Measurements from ENCODE around the gene DDC.
"Not testable (repeated sequence)": the region's sequence is repeated elsewhere in the genome, so short reads cannot be mapped to it uniquely, and the experiment has no call there.

The DDC gene

GRCh38 chr7:50479743-50480517 lies 85.3 kb downstream of the DDC start:
- no peak for DNase-seq

- DNase-seq: no peak
These were observed 87.6 kb downstream of the DDC start for GRCh38 chr7:50477640-50478039.

DNA sequence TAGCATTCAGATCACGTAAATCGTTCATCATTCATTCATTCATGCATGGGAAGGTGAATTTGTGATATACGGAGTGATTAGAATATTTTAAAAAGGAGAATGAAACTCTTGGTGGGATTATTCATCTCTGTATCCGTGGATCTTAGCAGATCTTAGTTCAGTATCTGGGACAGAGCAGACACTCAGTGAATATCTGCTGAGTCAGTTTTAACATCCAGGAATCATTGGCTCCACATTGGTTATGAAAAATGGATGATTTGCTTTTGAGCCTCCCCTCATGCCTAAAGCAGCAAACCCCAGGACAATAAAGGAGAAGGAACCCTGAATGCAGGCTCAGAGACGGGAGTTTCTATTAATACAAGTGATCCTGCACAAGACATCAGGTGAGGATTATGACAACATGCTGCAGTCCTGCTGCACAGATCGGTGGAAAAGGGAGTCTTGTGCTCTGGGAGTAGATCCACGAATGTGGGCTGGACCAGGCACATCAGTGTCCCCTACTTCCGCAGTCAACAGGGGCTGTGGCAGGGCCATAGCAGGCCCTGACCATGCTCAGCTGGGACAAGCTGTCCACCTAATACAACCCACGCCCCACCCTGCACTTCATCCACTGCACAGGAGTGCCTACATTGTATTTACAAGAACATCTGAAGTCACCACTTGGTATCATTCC lies 88.1 kb downstream of the DDC start:
- DNase-seq: no peak

DNA sequence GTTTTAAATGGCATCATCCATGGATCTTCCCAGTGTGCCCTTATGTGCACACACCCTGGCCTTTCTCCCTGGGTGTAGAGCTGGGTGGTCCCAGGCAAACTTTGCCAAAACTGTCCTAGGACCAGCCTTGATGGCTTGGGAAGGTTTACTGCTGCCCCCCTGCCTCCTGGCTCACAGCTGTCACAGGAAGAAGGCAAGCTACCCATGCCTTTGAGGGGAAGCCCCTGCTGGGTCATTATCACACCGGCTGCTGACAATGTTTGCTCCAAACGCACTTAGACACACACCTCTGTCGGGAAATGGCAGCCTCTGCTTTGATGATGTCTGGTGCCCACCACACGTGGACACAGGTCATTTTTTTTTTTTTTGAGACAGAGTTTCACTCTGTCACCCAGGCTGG lies 89.9 kb downstream of the DDC start:
- no peak for DNase-seq

- DNase-seq: no peak
These were observed 90.6 kb downstream of the DDC start for GRCh38 chr7:50474382-50475160.

DNA sequence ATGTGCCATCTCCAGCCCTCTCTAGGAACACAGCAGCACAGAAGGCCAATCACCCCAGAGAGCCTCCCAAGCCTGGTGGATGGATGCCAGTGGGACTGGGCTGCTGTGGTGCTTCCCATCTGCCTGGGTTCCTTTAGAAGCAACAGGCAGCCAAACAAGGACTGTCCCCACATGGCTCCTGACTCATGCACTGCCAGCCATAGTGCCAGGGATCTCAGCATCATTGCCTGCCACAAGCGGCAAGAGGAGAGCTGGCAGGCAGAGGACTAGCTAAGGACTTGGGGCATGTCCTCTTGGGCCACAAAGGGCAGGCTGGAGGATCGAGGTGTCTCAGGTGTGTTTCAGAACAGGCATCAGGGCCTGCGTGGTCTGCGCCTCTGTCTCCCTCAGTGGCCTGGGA lies 91.7 kb downstream of the DDC start:
- no peak for DNase-seq

DNA sequence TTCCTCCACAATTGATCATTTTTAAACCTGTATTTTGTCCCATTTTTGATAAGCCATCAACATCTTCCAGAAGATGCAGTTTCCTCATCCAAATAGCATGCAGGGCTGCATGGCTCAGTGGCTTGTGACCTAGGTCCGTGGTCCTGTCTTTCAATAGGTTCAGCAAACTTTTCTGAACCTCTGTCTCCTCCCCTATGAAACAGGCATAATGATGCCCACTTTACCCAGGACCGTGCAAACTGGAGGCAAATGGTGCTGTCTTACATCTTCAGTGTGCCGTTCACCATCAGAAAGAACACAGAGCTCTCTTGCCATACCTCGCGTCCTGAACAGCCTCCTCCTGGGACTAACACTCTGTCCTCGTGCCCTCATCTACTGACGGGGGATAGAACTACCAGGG lies 92.8 kb downstream of the DDC start:
- no peak for DNase-seq

DNA sequence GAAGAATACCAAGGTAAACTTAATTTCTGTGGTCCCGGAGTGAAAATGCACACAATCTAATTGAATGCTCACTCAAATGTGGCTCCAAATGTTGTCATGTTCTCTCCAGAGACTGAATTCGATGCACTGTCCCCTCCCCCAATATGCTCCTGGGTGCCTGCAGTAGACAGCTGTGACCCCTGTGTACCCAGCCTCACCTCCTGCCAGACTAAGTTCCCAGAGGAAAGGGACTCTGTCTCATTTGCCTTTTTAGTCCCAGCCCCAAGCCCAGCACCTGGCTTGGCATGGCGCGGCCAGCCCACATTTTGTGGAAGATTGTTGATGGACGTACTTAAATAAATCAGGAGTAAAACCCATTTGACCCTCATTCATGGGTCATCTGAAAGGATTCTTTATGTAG lies 93.2 kb downstream of the DDC start:
- no peak for DNase-seq

GRCh38 chr7:50470250-50471163 lies 94.7 kb downstream of the DDC start:
- no peak for DNase-seq

DNA sequence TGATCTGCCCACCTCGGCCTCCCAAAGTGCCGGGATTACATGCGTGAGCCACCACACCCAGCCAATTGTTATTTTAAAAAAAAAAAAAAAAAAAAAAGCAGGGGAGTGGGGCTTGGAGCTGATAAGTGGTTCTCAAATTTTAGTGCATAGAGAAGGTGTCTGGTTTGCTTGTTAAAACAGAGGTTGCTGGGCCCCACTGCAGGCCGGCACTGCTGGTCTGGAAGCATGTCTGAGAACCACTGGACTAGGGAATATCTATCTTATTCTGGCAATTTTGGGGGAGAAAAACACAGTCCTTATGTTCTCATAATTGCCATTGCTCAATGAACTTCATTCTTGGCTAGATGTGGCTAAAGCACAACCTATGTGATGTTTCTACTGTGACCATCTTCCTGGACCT lies 96.0 kb downstream of the DDC start:
- no peak for DNase-seq

- DNase-seq: peak; percentile 50 to 78 (median 65)
These were observed 97.2 kb downstream of the DDC start for GRCh38 chr7:50467817-50468610.

DNA sequence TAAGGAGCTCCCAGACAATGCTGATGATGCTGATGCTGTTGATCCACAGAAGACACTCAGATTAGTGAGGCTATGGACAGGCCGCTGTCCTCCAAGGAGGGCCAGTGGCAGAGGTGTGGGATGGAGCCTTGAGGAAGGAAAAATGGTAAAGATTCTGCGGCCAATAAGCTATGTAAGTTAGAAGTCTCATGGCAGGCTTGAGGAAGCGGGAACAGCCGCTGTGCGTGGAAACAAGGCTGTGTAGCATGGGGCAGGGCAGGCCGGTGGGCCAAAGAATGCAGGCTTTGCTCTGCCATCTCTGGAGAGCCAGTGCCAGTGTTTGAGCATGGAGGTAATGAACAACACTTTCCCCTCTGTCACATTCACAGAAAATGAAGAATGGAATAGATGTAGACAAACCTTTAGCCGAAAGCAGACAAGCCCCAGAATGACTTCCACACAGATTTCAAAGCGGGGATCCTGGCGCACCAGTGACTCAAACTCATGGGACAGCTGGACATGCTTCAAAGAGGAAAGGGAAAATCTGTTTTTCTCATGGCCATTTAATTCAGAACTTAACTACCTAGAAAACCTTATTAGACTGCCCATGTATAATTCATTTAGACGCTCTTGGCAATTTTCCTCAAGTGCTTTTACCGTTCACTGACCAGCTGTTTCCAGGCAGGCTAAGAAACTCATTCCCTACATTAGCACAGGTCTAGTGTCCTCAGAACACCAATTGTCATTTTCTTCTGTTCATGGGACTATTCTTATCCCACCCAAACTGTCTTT lies 98.2 kb downstream of the DDC start:
- no peak for DNase-seq

DNA sequence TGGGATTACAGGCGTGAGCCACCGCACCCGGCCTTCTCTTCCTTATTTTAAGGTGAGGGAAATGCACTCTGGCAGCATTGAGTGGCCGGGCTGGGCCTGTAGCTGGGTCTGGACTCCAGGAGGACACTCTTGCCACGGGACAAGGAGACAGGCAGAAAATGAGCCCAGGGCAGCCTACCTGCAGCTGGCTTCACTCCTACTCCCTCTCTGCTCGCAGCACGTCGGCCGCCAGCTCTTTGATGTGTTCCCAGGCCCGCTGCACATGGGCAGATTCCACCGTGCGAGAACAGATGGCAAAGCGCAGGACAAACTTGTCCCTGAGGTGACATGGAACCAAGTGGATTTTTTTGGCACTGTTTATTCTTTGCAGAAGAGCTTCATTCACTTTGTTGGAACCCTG lies 102.2 kb downstream of the DDC start:
- no peak for DNase-seq

- DNase-seq: no peak
These were observed 102.8 kb downstream of the DDC start for GRCh38 chr7:50462361-50462760.

GRCh38 chr7:50461695-50462094 lies 103.5 kb downstream of the DDC start:
- no peak for DNase-seq

GRCh38 chr7:50459183-50459582 lies 106.0 kb downstream of the DDC start:
- DNase-seq: not testable (repeated sequence)

DNA sequence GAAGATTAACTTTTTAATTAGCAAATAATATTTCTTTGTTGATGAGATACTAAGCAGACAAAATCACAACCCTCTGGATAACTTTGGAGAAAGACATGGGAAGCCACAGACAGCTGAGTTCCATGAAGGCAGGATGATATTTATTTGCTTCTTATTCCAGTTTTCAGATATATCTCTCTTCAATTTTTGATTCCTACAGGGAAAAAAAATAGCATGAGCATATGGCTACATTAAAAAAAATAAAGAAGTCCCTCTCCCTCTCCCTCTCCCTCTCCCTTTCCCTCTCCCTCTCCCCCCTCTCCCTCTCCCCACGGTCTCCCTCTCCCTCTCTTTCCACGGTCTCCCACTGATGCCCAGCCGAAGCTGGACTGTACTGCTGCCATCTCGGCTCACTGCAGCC lies 106.6 kb downstream of the DDC start:
- DNase-seq: not testable (repeated sequence)

GRCh38 chr7:50456371-50457123 lies 108.7 kb downstream of the DDC start:
- no peak for DNase-seq

DNA sequence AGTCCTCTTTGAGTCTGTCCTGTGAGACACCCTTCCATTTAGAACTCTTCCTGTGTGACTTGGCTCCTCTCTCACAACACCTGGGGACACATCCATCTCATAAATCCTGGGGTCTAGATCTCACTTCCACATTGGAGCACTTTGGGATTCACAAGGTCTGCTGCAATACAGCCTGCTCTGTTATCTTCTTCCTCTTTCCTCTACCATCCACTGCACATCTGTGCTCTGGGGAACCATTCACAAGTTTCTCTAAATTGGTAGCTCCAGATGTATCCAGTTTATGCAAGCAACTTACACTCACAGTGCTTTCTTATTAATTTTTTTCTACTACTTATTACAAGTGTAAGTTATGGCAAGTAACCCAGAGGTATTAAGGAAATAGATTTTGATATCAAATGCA lies 109.5 kb downstream of the DDC start:
- DNase-seq: no peak

GRCh38 chr7:50454968-50455367 lies 110.2 kb downstream of the DDC start:
- no peak for DNase-seq

Data from stimulated activated naive CD4-positive, alpha-beta T cell (primary cell).